Bronchial epithelial cell (primary cell): ENCODE results near the gene CALML5. TPM values are rescaled to one million over a fixed set of nuclear protein-coding genes. Genes with fewer than 3 reads are reported as not detected.
A peak's percentile ranks its signal among the peaks of the same experiment; 100 is the strongest.

ENCODE experiments used
- DNase-seq: peaks from one replicate; pipeline ENCODE4 v3.0.0-alpha.2; 2010; ENCODE audit warnings: low read depth
- FAIRE-seq: peaks from 2 replicates; lab custom pipeline; 2011; peaks lifted over from hg19 to GRCh38; lab: Jason Lieb, UNC
- H3K27me3 ChIP-seq: 2 replicates; pipeline ENCODE4 v1.5.1; 2011; ENCODE audit warnings: low read length; ENCODE audit not compliant: control insufficient read depth, insufficient read depth
- H3K36me3 ChIP-seq: 2 replicates; pipeline ENCODE4 v1.5.1; 2011; ENCODE audit warnings: low read length; ENCODE audit not compliant: control insufficient read depth, insufficient read depth
- H3K4me3 ChIP-seq: 2 replicates; pipeline ENCODE4 v1.5.1; 2011; ENCODE audit warnings: mild to moderate bottlenecking, low read depth, low read length, control low read depth
- CTCF ChIP-seq: IDR thresholded peaks from 2 replicates; pipeline ENCODE4 v1.5.1; 2011; ENCODE audit warnings: mild to moderate bottlenecking, moderate library complexity, low read length, control low read depth, inconsistent platforms; ENCODE audit not compliant: insufficient read depth, severe bottlenecking
- total RNA-seq: library from RNA; depleted of rRNA; stranded (reverse); fragments of >200 nt; gene quantifications from 2 replicates; pipeline ENCODE4 v1.2.1, GENCODE V29; 2014

CALML5 gene
- total RNA-seq, 1 donor from 2014 or later, result 0.79 TPM

GRCh38 chr10:5534880-5535856, 35.8 kb upstream of the CALML5 start:
- H3K27me3 ChIP-seq, result no peaks in the 10 kb centered on the region
- H3K4me3 ChIP-seq, result no peak overlapping the region
- TF ChIP-seq CTCF, result no peak
- no peaks in the 10 kb centered on the region for H3K36me3 ChIP-seq
- DNase-seq, result peak; percentile 38
- FAIRE-seq, result no peak

GRCh38 chr10:5534051-5534821, 34.9 kb upstream of the CALML5 start:
- peak; percentile 68 for DNase-seq
- no peak for TF ChIP-seq CTCF
- H3K36me3 ChIP-seq, result no peaks in the 10 kb centered on the region
- FAIRE-seq, result peak; percentile 62
- no peak overlapping the region for H3K4me3 ChIP-seq
- no peaks in the 10 kb centered on the region for H3K27me3 ChIP-seq

GRCh38 chr10:5533098-5533731, 33.8 kb upstream of the CALML5 start:
- DNase-seq (no peak), FAIRE-seq (no peak)
- no peak for TF ChIP-seq CTCF

GRCh38 chr10:5532618-5533097, 33.3 kb upstream of the CALML5 start:
- no peak for TF ChIP-seq CTCF
- FAIRE-seq (no peak), DNase-seq (no peak)
- H3K4me3 ChIP-seq, result no peak overlapping the region
- no peaks in the 10 kb centered on the region for H3K36me3 ChIP-seq
- H3K27me3 ChIP-seq, result no peaks in the 10 kb centered on the region

More at GRCh38 chr10:5533098-5533731, 33.8 kb upstream of the CALML5 start:
- H3K4me3 ChIP-seq, result no peak overlapping the region
- H3K36me3 ChIP-seq, result no peaks in the 10 kb centered on the region
- H3K27me3 ChIP-seq, result no peaks in the 10 kb centered on the region

- Histone ChIP-seq H3K27me3 (no peaks in the 10 kb centered on the region), H3K4me3 (no peak overlapping the region), H3K36me3 (no peaks in the 10 kb centered on the region)
- DNase-seq, result no peak
- TF ChIP-seq CTCF, result no peak
- no peak for FAIRE-seq
These were observed 32.9 kb upstream of the CALML5 start for GRCh38 chr10:5532307-5532605.
